Smooth muscle cell (in vitro differentiated cells): ENCODE measurements around the gene POC1A. TPM values are rescaled to one million over a fixed set of nuclear protein-coding genes. Genes with fewer than 3 reads are reported as not detected.
"Not testable (repeated sequence)": the region's sequence is repeated elsewhere in the genome, so short reads cannot be mapped to it uniquely, and the experiment has no call there.

Experiments
- DNase-seq: peaks from one replicate; lab custom pipeline; 2025; ENCODE audit not compliant: unreplicated experiment; lab: John Stamatoyannopoulos, UW
- H2AFZ ChIP-seq: fragments of 200-600 bp; sonication (generic); 2 replicates; pipeline ENCODE4 v1.6.0; 2016; ENCODE audit warnings: antibody characterized with exemption, low read depth, mild to moderate bottlenecking
- H3F3A ChIP-seq: fragments of 200-600 bp; sonication (generic); 2 replicates; pipeline ENCODE4 v1.6.0; 2017; ENCODE audit warnings: antibody characterized with exemption, low read depth
- H3K27ac ChIP-seq: fragments of 200-600 bp; sonication (generic); 2 replicates; pipeline ENCODE4 v1.5.1; 2016; ENCODE audit warnings: low read depth, mild to moderate bottlenecking
- H3K27me3 ChIP-seq: fragments of 200-600 bp; sonication (generic); 2 replicates; pipeline ENCODE4 v1.6.1; 2016; ENCODE audit warnings: low read depth, mild to moderate bottlenecking
- H3K36me3 ChIP-seq: fragments of 200-600 bp; sonication (generic); 2 replicates; pipeline ENCODE4 v1.5.1; 2016; ENCODE audit warnings: low read depth
- H3K4me1 ChIP-seq: fragments of 200-600 bp; sonication (generic); 2 replicates; pipeline ENCODE4 v1.5.1; 2016; ENCODE audit warnings: low read depth
- H3K4me2 ChIP-seq: fragments of 200-600 bp; sonication (generic); 2 replicates; pipeline ENCODE4 v1.6.0; 2016; ENCODE audit warnings: mild to moderate bottlenecking
- H3K4me3 ChIP-seq: fragments of 200-600 bp; sonication (generic); 2 replicates; pipeline ENCODE4 v1.5.1; 2016; ENCODE audit warnings: mild to moderate bottlenecking
- H3K79me2 ChIP-seq: fragments of 200-600 bp; sonication (generic); 2 replicates; pipeline ENCODE4 v1.6.0; 2016; ENCODE audit warnings: low read depth, mild to moderate bottlenecking
- H3K9ac ChIP-seq: fragments of 200-600 bp; sonication (generic); 2 replicates; pipeline ENCODE4 v1.6.0; 2016; ENCODE audit warnings: low read depth
- H3K9me3 ChIP-seq: fragments of 200-600 bp; sonication (generic); replicated peaks from 2 replicates; pipeline ENCODE4 v1.5.1; 2016; ENCODE audit warnings: low read depth
- H4K20me1 ChIP-seq: fragments of 200-600 bp; sonication (generic); 2 replicates; pipeline ENCODE4 v1.6.0; 2016; ENCODE audit warnings: low read depth
- WGBS: methylation state at CpG from one replicate; pipeline ENCODE4 v1.1.7; 2016; ENCODE audit warnings: low lambda C conversion rate; 5-methylcytosine and 5-hydroxymethylcytosine counted together
- polyA plus RNA-seq: library from polyadenylated mRNA; unstranded; fragments of >200 nt; fragmentation: Nextera tagmentation; extraction: Ambion mirVana; gene quantifications from 2 replicates; pipeline ENCODE4 v1.2.1, GENCODE V29; 2016
- total RNA-seq: library from RNA; depleted of rRNA; stranded (reverse); fragments of >200 nt; gene quantifications from 2 replicates; pipeline ENCODE4 v1.2.3, GENCODE V29; 2014
- TF ChIP-seq, protein P1 (sequence below): fragments of 200-600 bp; sonication (generic); IDR thresholded peaks from 2 replicates; pipeline ENCODE4 v1.5.1; 2017; ENCODE audit warnings: borderline replicate concordance, mild to moderate bottlenecking, antibody characterized with exemption; ENCODE audit not compliant: insufficient read depth, poor library complexity, severe bottlenecking

POC1A gene
- total and polyA plus RNA-seq, 2 experiments from 2014 or later = 1.8 to 7.9 TPM

DNA sequence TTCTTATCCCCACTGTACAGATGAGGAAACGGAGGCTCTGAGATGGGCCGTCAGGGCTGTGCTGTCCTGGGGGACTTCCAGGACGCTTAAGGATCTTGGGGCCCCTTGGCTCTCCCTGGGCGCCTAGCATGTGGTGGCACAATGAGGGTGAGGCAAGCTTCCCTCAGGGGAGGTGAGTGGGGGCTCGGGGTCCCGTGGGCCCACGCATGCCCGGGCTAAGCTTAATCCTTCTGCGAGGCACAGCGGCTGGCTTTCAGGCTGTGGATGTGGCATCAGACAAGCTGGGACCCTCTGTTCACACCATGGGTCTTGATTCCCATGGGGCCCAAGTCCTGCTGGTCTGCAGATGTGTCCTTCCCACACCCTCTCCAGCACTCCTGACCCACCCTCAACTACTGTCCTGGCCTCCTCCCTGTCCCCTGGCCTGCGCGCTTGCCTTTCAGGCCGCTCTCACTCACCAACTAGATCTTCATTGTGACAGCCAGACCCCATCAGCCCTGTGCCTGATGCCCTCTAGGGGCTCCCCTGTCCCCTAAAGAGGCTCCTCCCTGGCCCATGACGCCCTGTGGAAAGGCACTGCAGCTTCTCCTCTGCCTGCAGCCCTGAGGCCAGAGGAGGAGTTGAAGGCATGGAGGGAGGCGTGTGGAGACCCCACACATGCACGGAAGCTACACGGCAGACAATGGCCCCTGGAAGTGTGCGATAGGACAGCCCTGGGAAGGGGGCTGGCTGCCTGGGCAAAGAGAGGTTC lies 109.2 kb downstream of the POC1A start:
- no peaks in the 10 kb centered on the region for H3K27me3 ChIP-seq
- H3K4me2 ChIP-seq = peak overlapping the region; percentile 62
- H3K9ac ChIP-seq = peak overlapping the region; percentile 81
- no peak overlapping the region for H3K4me3 ChIP-seq
- no peaks in the 10 kb centered on the region for H4K20me1 ChIP-seq
- no peaks in the 10 kb centered on the region for H3K36me3 ChIP-seq
- H3K79me2 ChIP-seq = peaks cover 1% of the 10 kb centered on the region
- no peaks in the 10 kb centered on the region for H3K9me3 ChIP-seq
- no peak overlapping the region for H2AFZ ChIP-seq
- peaks cover 6% of the 10 kb centered on the region for H3K4me1 ChIP-seq
- peaks cover 22% of the 10 kb centered on the region for H3F3A ChIP-seq
- DNase-seq = no peak
- H3K27ac ChIP-seq = peak overlapping the region; percentile 100
- 90% methylated on average over 18 of the region's 18 CpGs for WGBS
- TF ChIP-seq, protein P1, sequence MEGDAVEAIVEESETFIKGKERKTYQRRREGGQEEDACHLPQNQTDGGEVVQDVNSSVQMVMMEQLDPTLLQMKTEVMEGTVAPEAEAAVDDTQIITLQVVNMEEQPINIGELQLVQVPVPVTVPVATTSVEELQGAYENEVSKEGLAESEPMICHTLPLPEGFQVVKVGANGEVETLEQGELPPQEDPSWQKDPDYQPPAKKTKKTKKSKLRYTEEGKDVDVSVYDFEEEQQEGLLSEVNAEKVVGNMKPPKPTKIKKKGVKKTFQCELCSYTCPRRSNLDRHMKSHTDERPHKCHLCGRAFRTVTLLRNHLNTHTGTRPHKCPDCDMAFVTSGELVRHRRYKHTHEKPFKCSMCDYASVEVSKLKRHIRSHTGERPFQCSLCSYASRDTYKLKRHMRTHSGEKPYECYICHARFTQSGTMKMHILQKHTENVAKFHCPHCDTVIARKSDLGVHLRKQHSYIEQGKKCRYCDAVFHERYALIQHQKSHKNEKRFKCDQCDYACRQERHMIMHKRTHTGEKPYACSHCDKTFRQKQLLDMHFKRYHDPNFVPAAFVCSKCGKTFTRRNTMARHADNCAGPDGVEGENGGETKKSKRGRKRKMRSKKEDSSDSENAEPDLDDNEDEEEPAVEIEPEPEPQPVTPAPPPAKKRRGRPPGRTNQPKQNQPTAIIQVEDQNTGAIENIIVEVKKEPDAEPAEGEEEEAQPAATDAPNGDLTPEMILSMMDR = no peak

DNA sequence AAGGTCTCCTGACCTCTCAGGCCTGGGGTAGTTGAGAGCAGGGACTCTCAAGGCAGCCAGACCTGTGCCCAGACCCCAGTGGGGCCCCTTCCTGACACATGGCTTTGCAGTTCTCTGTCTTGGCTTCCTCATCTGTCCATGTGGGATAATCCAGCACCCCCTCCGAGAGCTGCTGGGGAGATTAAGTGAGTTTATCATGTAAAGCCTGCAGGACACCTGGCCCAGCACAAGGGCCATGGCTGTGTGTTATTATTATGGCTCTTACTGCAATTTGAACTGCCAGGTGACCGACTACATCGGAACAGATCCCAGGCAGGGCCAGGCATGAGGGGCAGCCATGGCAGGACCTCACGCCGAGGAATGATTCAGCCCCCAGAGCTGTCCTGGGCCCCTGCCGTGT lies 110.5 kb downstream of the POC1A start:
- Histone ChIP-seq H3K36me3 (no peaks in the 10 kb centered on the region), H3K4me2 (no peak overlapping the region), H4K20me1 (no peaks in the 10 kb centered on the region), H3K27ac (peak overlapping the region; percentile 100), H3K9ac (peak overlapping the region; percentile 7), H3K4me1 (peaks cover 6% of the 10 kb centered on the region), H3K27me3 (no peaks in the 10 kb centered on the region), H3K9me3 (no peaks in the 10 kb centered on the region), H3K4me3 (no peak overlapping the region), H2AFZ (no peak overlapping the region), H3F3A (peaks cover 11% of the 10 kb centered on the region), H3K79me2 (no peaks in the 10 kb centered on the region)
- DNase-seq = no peak
- WGBS = 74% methylated on average over 6 of the region's 6 CpGs
- TF ChIP-seq, protein P1 = no peak

DNA sequence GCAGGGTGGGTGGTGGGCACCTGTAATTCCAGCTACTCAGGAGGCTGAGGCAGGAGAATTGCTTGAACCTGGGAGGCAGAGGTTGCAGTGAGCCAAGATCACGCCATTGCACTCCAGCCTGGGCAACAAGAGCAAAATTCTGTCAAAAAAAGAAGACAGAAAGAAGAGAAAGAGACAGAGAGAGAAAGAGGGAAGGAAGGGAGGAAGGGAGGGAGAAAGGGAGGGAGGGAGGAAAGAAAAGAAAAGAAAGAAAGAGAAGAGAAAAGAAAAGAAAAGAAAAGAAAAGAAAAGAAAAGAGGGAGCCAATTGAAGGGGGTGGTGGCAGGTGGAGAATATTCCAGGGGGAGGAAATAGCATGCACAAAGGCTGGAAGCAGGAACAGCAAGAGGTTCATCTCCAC lies 111.2 kb downstream of the POC1A start:
- H3K4me2 ChIP-seq, H3K9ac ChIP-seq, H3K27me3 ChIP-seq, H3K27ac ChIP-seq, H4K20me1 ChIP-seq, H2AFZ ChIP-seq, DNase-seq, H3K36me3 ChIP-seq, H3K9me3 ChIP-seq, H3K4me1 ChIP-seq, H3K79me2 ChIP-seq, H3F3A ChIP-seq, H3K4me3 ChIP-seq: not testable (repeated sequence)
- 100% methylated on average over 1 of the region's 1 CpG for WGBS

DNA sequence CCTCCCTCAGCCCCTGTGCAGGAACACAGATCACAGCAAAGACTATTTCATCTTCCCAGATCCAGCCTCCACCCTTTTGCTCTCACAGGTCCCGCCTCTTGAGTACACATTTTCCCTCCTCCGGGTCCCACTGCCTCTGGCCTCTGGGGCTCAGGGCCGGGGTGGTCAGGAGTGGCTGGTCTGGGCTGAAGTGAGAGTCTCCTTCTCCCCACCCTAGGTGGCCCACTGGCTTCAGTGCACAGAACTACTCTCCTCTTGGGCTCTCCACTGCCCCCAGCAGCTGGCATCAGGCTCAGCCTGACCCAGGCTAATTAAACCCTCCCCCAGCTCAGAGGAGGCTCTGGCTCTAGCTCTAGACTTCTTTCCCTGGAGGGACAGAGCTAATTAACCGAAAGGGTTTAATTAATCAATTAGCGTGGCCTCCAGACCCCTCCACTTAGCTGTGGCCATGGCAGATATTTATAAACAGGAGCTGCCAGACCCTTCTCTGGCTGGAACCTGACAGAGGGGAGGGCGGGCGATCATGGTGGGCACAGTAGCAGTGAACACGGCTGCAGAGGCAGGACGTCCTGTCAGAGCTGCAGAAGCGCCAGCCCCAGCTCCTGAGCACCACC lies 113.0 kb downstream of the POC1A start:
- Histone ChIP-seq H3K9me3 (no peaks in the 10 kb centered on the region), H3K27me3 (no peaks in the 10 kb centered on the region), H3K4me2 (no peak overlapping the region), H3K4me1 (no peaks in the 10 kb centered on the region), H3K36me3 (no peaks in the 10 kb centered on the region), H4K20me1 (no peaks in the 10 kb centered on the region), H2AFZ (no peak overlapping the region), H3K4me3 (no peak overlapping the region), H3K27ac (no peak overlapping the region), H3F3A (no peaks in the 10 kb centered on the region), H3K9ac (no peak overlapping the region), H3K79me2 (no peaks in the 10 kb centered on the region)
- DNase-seq = no peak
- 78% methylated on average over 10 of the region's 10 CpGs for WGBS
- TF ChIP-seq, protein P1 = peak; percentile 5
